Measurements from ENCODE around the gene CTLA4. TPM values are rescaled to one million over a fixed set of nuclear protein-coding genes. Genes with fewer than 3 reads are reported as not detected.

Gene CTLA4
- total RNA-seq, 4 donors from 2014 or later, result 1.2 TPM; not detected in 3

DNA sequence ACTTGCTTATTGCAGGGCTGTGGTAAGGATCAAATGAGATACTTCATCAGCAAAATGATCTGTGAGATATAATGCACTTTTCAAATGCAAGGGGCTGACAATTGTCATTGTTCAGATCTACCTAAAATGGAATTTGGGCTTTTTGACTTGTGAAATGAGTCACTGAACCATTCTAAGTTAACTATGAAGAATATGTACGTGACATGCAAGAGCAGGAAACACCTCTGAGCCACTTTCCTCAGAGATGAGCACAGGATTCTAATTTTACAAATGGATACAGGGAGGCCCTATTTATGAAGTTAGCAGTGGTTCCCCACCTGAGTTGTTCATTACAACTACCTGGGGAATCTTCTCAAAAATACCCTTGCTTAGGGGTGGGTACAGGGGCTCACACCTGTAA is 26.7 kb downstream of the CTLA4 start:
- H3K4me1 ChIP-seq, result peaks cover 3% of the 10 kb centered on the region
- H3K27ac ChIP-seq, result no peak overlapping the region
- TF ChIP-seq POLR2AphosphoS5 (IDR thresholded peaks at IDR 0.05) (no peak), CTCF (IDR thresholded peaks at IDR 0.05) (no peak), EP300 (IDR thresholded peaks at IDR 0.05) (no peak), POLR2A (IDR thresholded peaks at IDR 0.05) (no peak)
- WGBS, result 81% methylated on average over 1 of the region's 1 CpG
- no peaks in the 10 kb centered on the region for H3K27me3 ChIP-seq
- no peak overlapping the region for H3K4me3 ChIP-seq
- H3K36me3 ChIP-seq, result no peaks in the 10 kb centered on the region
- DNase-seq (ENCODE audit: low spot score in 2 of 2), result no peak
- H3K9me3 ChIP-seq, result no peaks in the 10 kb centered on the region

DNA sequence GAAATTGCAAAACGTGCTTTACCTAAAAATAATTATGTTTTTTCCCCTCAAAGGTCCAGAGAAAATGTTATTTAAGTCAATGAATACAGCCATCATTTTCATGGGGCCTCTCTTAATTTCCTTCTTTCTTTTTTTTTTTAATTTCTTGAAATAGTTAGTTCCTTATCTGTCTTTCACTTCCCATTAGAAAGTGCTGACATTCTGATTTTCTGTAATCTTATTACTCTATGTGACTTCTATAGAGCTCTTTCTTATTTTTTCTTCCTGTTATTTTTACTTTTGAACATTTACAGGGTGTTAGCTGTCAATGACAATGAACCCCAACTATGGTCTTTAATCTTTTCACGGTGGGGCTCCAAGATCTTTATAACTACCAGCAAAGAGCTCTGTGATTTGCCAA is 30.0 kb downstream of the CTLA4 start:
- Histone ChIP-seq H3K27me3 (no peaks in the 10 kb centered on the region), H3K9me3 (peaks cover 10% of the 10 kb centered on the region), H3K4me1 (peaks cover 3% of the 10 kb centered on the region), H3K27ac (no peak overlapping the region), H3K36me3 (no peaks in the 10 kb centered on the region), H3K4me3 (no peak overlapping the region)
- DNase-seq (ENCODE audit: low spot score in 2 of 2), result no peak
- TF ChIP-seq EP300 (IDR thresholded peaks at IDR 0.05), result no peak
- TF ChIP-seq POLR2A (IDR thresholded peaks at IDR 0.05), result no peak
- no peak for TF ChIP-seq POLR2AphosphoS5 (IDR thresholded peaks at IDR 0.05)
- no peak for TF ChIP-seq CTCF (IDR thresholded peaks at IDR 0.05)
- WGBS, result 72% methylated on average over 2 of the region's 2 CpGs

DNA sequence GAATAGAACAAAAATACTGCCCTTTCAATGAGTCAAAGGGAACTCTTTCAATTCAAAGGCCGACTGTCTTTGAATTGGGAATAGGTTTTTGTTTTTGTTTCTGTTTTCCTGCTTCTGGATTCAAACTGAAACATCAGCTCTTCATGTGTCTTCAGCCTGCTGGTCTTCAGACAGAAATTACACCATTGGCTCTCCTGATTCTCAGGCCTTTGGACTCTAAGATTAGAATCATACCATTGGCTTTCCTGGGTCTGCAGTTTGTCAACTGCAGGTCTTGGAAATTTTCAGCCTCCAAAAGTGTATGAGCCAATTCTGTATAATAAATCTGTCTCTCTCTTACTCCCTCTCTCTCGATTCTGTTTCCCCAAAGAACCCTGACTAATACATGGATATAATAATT is 31.1 kb downstream of the CTLA4 start:
- H3K27me3 ChIP-seq, result no peaks in the 10 kb centered on the region
- H3K9me3 ChIP-seq, result peaks cover 15% of the 10 kb centered on the region
- H3K4me1 ChIP-seq, result peaks cover 3% of the 10 kb centered on the region
- H3K36me3 ChIP-seq, result no peaks in the 10 kb centered on the region
- no peak overlapping the region for H3K27ac ChIP-seq
- no peak overlapping the region for H3K4me3 ChIP-seq
- TF ChIP-seq POLR2AphosphoS5 (IDR thresholded peaks at IDR 0.05) (no peak), POLR2A (IDR thresholded peaks at IDR 0.05) (no peak), EP300 (IDR thresholded peaks at IDR 0.05) (no peak), CTCF (IDR thresholded peaks at IDR 0.05) (no peak)
- 56% methylated on average over 2 of the region's 2 CpGs for WGBS
- DNase-seq (ENCODE audit: low spot score in 2 of 2), result no peak

DNA sequence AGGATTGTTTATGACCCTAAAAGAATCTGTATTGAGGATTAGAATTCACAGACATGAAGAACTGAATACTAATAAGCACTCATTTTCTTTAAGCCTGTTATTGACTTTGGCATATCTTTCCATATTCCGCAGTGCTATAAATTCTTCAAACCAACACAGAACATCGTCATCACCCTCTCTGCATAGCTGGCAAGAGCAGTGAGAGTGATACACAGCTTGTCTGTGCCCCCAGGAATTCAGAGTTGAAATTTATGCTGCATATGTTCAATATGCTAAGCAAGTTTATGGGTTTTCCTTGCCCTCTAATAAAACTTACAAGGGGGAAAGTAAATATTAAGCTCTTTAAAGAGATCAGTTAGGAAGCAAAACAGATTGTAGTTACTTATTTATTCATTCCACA is 32.7 kb downstream of the CTLA4 start:
- Histone ChIP-seq H3K9me3 (peaks cover 15% of the 10 kb centered on the region), H3K4me3 (no peak overlapping the region), H3K27ac (no peak overlapping the region), H3K27me3 (no peaks in the 10 kb centered on the region), H3K4me1 (peaks cover 3% of the 10 kb centered on the region), H3K36me3 (no peaks in the 10 kb centered on the region)
- TF ChIP-seq POLR2A (IDR thresholded peaks at IDR 0.05), result no peak
- no peak for TF ChIP-seq EP300 (IDR thresholded peaks at IDR 0.05)
- no peak for TF ChIP-seq POLR2AphosphoS5 (IDR thresholded peaks at IDR 0.05)
- no peak for TF ChIP-seq CTCF (IDR thresholded peaks at IDR 0.05)
- no peak for DNase-seq (ENCODE audit: low spot score in 2 of 2)
- WGBS, result 72% methylated on average over 2 of the region's 2 CpGs

GRCh38 chr2:203904022-203904421 is 36.5 kb downstream of the CTLA4 start:
- H3K27me3 ChIP-seq, result no peaks in the 10 kb centered on the region
- no peaks in the 10 kb centered on the region for H3K36me3 ChIP-seq
- peaks cover 4% of the 10 kb centered on the region for H3K4me1 ChIP-seq
- no peak for DNase-seq (ENCODE audit: low spot score in 2 of 2)
- H3K27ac ChIP-seq, result no peak overlapping the region
- WGBS, result 70% methylated on average over 4 of the region's 4 CpGs
- TF ChIP-seq POLR2A (IDR thresholded peaks at IDR 0.05), result no peak
- no peak for TF ChIP-seq CTCF (IDR thresholded peaks at IDR 0.05)
- TF ChIP-seq EP300 (IDR thresholded peaks at IDR 0.05), result no peak
- peak in 1 of 3 donors; percentile 40 for TF ChIP-seq POLR2AphosphoS5 (IDR thresholded peaks at IDR 0.05)
- peaks cover 15% of the 10 kb centered on the region for H3K9me3 ChIP-seq
- H3K4me3 ChIP-seq, result no peak overlapping the region

All from suprapubic skin (tissue), 4 donors.